ENCODE data around the gene YJU2.

DNA sequence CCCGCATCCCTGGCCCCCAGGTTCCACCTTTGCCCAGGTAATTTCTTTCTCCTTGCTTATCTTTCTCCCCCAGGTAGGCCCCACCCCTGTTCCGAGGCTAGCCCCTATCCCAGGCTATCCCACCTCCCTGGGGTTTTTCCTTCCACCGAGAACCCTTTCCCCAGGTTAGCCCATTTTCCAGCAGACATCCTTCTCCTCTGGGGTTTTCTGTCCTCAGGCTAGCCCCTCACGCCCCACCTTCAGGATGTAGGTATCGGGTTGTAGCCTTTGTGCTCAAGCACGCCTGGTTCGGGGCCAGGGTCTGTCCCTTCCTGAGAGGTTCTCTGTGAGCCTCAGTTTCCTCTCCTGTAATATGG lies 58.4 kb downstream of the YJU2 start:
- TF ChIP-seq, protein P1, sequence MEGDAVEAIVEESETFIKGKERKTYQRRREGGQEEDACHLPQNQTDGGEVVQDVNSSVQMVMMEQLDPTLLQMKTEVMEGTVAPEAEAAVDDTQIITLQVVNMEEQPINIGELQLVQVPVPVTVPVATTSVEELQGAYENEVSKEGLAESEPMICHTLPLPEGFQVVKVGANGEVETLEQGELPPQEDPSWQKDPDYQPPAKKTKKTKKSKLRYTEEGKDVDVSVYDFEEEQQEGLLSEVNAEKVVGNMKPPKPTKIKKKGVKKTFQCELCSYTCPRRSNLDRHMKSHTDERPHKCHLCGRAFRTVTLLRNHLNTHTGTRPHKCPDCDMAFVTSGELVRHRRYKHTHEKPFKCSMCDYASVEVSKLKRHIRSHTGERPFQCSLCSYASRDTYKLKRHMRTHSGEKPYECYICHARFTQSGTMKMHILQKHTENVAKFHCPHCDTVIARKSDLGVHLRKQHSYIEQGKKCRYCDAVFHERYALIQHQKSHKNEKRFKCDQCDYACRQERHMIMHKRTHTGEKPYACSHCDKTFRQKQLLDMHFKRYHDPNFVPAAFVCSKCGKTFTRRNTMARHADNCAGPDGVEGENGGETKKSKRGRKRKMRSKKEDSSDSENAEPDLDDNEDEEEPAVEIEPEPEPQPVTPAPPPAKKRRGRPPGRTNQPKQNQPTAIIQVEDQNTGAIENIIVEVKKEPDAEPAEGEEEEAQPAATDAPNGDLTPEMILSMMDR (IDR thresholded peaks at IDR 0.05), result no peak
- no peak for TF ChIP-seq POLR2A (IDR thresholded peaks at IDR 0.05)

Measured in vagina (tissue), 2 donors.